ENCODE data around the gene SERPINB1. TPM values are rescaled to one million over a fixed set of nuclear protein-coding genes. Genes with fewer than 3 reads are reported as not detected.
"Not testable (repeated sequence)": the region's sequence is repeated elsewhere in the genome, so short reads cannot be mapped to it uniquely, and the experiment has no call there.

Gene SERPINB1
- total and polyA plus RNA-seq, 9 donors, result 13.5 to 57.0 (median 27.7) TPM

DNA sequence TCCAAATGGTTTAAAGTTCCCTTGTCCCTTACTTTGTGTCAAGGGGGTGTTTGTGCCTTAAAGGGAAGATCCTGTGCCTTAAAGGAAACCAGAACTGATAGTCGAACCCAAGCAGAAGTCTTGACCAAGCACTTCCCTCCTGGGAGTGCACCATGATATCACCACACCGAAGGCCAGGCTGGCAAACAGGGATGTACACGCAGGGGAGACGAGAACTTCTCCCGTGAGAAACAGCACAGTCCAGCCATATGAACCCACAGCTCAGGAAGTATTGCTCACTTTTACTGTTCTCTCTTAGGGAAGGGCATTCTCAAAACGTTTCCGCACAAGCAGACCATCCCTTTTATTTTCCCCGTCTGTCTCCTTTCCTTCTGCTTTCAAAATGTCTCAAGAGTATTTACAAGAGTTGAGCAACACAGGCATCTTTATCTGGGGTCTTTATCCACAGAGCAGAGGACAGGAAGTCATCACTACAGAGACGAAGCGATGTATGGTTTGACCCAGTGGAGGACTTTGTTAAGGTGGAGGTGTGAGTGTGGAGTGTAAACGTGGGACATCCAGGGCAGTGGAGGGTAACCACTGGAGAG, 12.8 kb upstream of the SERPINB1 start:
- Histone ChIP-seq H3K36me3 (no peaks in the 10 kb centered on the region), H3K9me3 (no peaks in the 10 kb centered on the region), H3K27ac (peak overlapping the region in 1 of 2 donors; percentile 64), H3K4me3 (no peak overlapping the region), H3K27me3 (no peaks in the 10 kb centered on the region), H3K4me1 (ENCODE audit: insufficient read depth) (peaks cover 11% of the 10 kb centered on the region)
- DNase-seq, result no peak
- intact Hi-C loops (cut with DNase I), result loop anchor here in 1 of 4 donors (10.0 kb wide), 1 partner anchor 60 kb away; no protein-coding TSS in a partner anchor
- 48 to 61% (median 57%) methylated on average over 11 of the region's 11 CpGs for WGBS, 3 donors
- no peak for TF ChIP-seq POLR2A (IDR thresholded peaks at IDR 0.05)
- TF ChIP-seq EP300 (IDR thresholded peaks at IDR 0.05), result no peak
- TF ChIP-seq, protein P1, sequence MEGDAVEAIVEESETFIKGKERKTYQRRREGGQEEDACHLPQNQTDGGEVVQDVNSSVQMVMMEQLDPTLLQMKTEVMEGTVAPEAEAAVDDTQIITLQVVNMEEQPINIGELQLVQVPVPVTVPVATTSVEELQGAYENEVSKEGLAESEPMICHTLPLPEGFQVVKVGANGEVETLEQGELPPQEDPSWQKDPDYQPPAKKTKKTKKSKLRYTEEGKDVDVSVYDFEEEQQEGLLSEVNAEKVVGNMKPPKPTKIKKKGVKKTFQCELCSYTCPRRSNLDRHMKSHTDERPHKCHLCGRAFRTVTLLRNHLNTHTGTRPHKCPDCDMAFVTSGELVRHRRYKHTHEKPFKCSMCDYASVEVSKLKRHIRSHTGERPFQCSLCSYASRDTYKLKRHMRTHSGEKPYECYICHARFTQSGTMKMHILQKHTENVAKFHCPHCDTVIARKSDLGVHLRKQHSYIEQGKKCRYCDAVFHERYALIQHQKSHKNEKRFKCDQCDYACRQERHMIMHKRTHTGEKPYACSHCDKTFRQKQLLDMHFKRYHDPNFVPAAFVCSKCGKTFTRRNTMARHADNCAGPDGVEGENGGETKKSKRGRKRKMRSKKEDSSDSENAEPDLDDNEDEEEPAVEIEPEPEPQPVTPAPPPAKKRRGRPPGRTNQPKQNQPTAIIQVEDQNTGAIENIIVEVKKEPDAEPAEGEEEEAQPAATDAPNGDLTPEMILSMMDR (IDR thresholded peaks at IDR 0.05), result no peak

DNA sequence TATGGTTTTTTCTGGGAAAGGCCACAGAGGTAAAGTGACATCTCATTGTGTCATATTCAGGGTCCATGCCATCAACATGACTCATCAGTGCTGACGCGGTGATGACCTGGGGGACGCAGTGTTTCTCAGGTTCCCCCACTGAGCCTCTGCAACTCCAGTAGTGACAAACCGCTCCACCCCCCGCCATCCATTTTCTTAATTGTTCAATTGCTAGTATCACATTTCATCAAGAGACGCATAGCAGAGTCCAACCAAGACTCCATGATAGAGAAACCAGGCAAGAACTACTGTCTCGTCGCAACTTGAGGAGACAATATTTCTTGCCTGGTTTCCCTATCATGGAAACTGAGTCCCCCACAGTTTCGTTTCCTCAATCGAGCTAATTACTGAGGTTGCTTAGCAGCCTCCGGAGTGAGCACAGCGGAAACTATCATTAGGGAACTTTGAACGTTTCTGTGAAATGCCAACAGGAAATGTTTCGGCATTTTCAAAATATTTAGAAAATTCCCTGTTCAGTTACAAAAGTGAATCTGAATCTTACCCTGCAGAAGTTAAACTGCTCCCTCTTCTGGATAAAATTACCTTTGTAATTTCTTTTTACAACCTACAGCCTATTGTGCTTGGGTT, 12.2 kb upstream of the SERPINB1 start:
- no peaks in the 10 kb centered on the region for H3K27me3 ChIP-seq
- H3K27ac ChIP-seq, result peak overlapping the region; percentile 18 to 64
- no peaks in the 10 kb centered on the region for H3K9me3 ChIP-seq
- DNase-seq, result peak in 1 of 5 donors; percentile 61
- no peaks in the 10 kb centered on the region for H3K36me3 ChIP-seq
- WGBS, 3 donors, result 7 to 18% (median 15%) methylated on average over 14 of the region's 14 CpGs
- TF ChIP-seq, protein P1 (IDR thresholded peaks at IDR 0.05), result peak in 1 of 3 donors; percentile 30
- no peak for TF ChIP-seq EP300 (IDR thresholded peaks at IDR 0.05)
- TF ChIP-seq POLR2A (IDR thresholded peaks at IDR 0.05), result no peak
- peak overlapping the region; percentile 28 for H3K4me3 ChIP-seq
- peaks cover 10% of the 10 kb centered on the region for H3K4me1 ChIP-seq (ENCODE audit: insufficient read depth)
- intact Hi-C loops (cut with DNase I), result loop anchor here in 1 of 4 donors (10.0 kb wide), 1 partner anchor 61 kb away; no protein-coding TSS in a partner anchor

DNA sequence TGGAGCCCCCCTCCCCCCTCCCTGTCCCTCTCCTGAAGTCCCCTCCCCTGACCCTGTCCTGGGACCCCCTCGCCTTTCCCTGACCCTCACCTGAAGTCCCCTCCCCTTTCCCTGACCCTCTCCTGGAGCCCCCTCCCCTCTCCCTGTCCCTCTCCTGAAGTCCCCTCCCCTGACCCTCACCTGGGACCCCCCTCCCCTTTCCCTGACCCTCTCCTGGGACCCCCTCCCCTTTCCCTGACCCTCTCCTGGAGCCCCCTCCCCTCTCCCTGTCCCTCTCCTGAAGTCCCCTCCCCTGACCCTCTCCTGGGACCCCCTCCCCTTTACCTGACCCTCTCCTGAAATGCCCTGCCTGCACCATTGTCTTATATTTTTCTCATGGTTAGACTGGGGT, 11.7 kb upstream of the SERPINB1 start:
- intact Hi-C loops (cut with DNase I), result loop anchor here in 1 of 4 donors (10.0 kb wide), 1 partner anchor 61 kb away; no protein-coding TSS in a partner anchor
- not testable (repeated sequence) for H3K4me1 ChIP-seq (ENCODE audit: insufficient read depth); H3K9me3 ChIP-seq; H3K36me3 ChIP-seq; DNase-seq; H3K27me3 ChIP-seq; H3K4me3 ChIP-seq
- H3K27ac ChIP-seq, result peak overlapping the region in 1 of 2 donors; percentile 18
- 83 to 100% methylated on average over 1 of the region's 1 CpG; no CpG with 5 or more reads in 1 of the 3 donors for WGBS, 3 donors

DNA sequence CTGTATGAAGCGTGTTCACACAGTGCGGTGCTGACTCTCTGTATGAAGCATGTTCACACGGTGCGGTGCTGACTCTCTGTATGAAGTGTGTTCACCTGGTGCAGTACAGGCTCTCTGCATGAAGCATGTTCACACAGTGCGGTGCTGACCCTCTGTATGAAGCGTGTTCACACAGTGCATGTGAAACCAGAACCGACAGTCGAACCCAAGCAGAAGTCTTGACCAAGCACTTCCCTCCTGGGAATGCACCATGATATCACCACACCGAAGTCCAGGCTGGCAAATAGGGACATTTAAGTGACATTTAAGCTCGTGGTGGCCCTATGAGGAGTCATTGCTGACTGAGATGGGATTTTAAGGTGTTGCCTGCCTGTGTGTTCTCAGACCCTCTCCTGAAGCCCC, 11.3 kb upstream of the SERPINB1 start:
- DNase-seq, result no peak
- H3K9me3 ChIP-seq, result no peaks in the 10 kb centered on the region
- intact Hi-C loops (cut with DNase I), result loop anchor here in 1 of 4 donors (10.0 kb wide), 1 partner anchor 62 kb away; no protein-coding TSS in a partner anchor
- 81 to 89% (median 83%) methylated on average over 10 of the region's 10 CpGs for WGBS, 3 donors
- H3K4me3 ChIP-seq, result no peak overlapping the region
- H3K27ac ChIP-seq, result no peak overlapping the region
- no peaks in the 10 kb centered on the region for H3K36me3 ChIP-seq
- no peak for TF ChIP-seq EP300 (IDR thresholded peaks at IDR 0.05)
- no peak for TF ChIP-seq POLR2A (IDR thresholded peaks at IDR 0.05)
- TF ChIP-seq, protein P1 (IDR thresholded peaks at IDR 0.05), result no peak
- no peaks in the 10 kb centered on the region for H3K27me3 ChIP-seq
- peaks cover 8% of the 10 kb centered on the region for H3K4me1 ChIP-seq (ENCODE audit: insufficient read depth)

DNA sequence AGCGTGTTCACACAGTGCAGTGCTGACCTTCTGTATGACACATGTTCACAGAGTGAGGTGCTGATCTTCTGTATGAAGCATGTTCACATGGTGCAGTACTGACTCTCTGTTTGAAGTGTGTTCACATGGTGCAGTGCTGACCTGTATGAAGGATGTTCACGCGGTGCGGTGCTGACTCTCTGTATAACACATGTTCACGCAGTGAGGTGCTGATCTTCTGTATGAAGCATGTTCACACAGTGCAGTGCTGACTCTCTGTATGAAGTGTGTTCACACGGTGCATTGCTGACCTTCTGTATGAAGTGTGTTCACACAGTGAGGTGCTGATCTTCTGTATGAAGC, 10.8 kb upstream of the SERPINB1 start:
- intact Hi-C loops (cut with DNase I), result loop anchor here in 1 of 4 donors (10.0 kb wide), 1 partner anchor 62 kb away; no protein-coding TSS in a partner anchor
- no peak for DNase-seq
- Histone ChIP-seq H3K4me1 (ENCODE audit: insufficient read depth) (peaks cover 6% of the 10 kb centered on the region), H3K27ac (no peak overlapping the region), H3K36me3 (no peaks in the 10 kb centered on the region), H3K27me3 (no peaks in the 10 kb centered on the region), H3K4me3 (no peak overlapping the region), H3K9me3 (no peaks in the 10 kb centered on the region)
- 78 to 80% (median 79%) methylated on average over 6 of the region's 6 CpGs for WGBS, 3 donors
- TF ChIP-seq, protein P1 (IDR thresholded peaks at IDR 0.05), result no peak
- TF ChIP-seq POLR2A (IDR thresholded peaks at IDR 0.05) (no peak), EP300 (IDR thresholded peaks at IDR 0.05) (no peak)
